Erythroblast (primary cell): ENCODE data around the gene MXRA7.

Source experiments
- GATA1 ChIP-seq: IDR thresholded peaks from 2 replicates; pipeline ENCODE4 v1.6.1; 2011; ENCODE audit warnings: low read depth, mild to moderate bottlenecking, control low read depth, low read length, moderate library complexity
- POLR2A ChIP-seq: IDR thresholded peaks from 2 replicates; pipeline ENCODE4 v1.6.1; 2011; ENCODE audit warnings: mild to moderate bottlenecking, low read length

- TF ChIP-seq POLR2A (no peak), GATA1 (no peak)
Measured at GRCh38 chr17:76676629-76677028, 34.1 kb downstream of the MXRA7 start.
